Pancreas (tissue), 10 donors: ENCODE results near the gene SHROOM3. TPM values are rescaled to one million over a fixed set of nuclear protein-coding genes. Genes with fewer than 3 reads are reported as not detected.

Experiments
- ATAC-seq, 4 donors: fragments of 200-7000 bp; cut with Tn5 transposase; one replicate each; pipeline versions ENCODE4 v1.8.0 to v1.9.1; 2020; ENCODE audit warnings: mild to moderate bottlenecking in 4 of 4, moderate library complexity in 4 of 4
- DNase-seq, 6 donors: peaks; one replicate each; pipeline ENCODE4 v3.0.0-alpha.2; 2020
- FAIRE-seq: peaks from 2 replicates; lab custom pipeline; 2012; peaks lifted over from hg19 to GRCh38; lab: Jason Lieb, UNC
- H3K27ac ChIP-seq, 4 donors: fragments of 200-600 bp; sonication (generic); 1 replicate in 3 of 4; 2 replicates in 1 of 4; pipeline versions ENCODE4 v1.5.0 to v1.8.0; 2020
- H3K27me3 ChIP-seq, 4 donors: fragments of 200-600 bp; one replicate each; pipeline ENCODE4 v1.8.0; 2021
- H3K36me3 ChIP-seq, 3 donors: fragments of 200-600 bp; sonication (generic) in 1 of 3; one replicate each; pipeline versions ENCODE4 v1.5.0 to v1.8.0; 2020 to 2021
- H3K4me1 ChIP-seq, 3 donors: fragments of 200-600 bp; one replicate each; pipeline ENCODE4 v1.8.0; 2021
- H3K4me3 ChIP-seq, 4 donors: fragments of 200-600 bp; sonication (generic) in 2 of 4; one replicate each; pipeline versions ENCODE4 v1.5.0 to v1.8.0; 2020 to 2021
- H3K9me3 ChIP-seq, 4 donors: fragments of 200-600 bp; one replicate each; pipeline ENCODE4 v1.8.0; 2021
- CTCF ChIP-seq, 4 donors: fragments of 200-600 bp; sonication (generic) in 3 of 4; IDR thresholded peaks; one replicate each; pipeline versions ENCODE4 v1.5.0 to v1.8.0; 2021; ENCODE audit warnings: antibody characterized with exemption in 4 of 4
- WGBS, 2 donors: extraction: QIAGEN DNeasy Blood & Tissue Kit; methylation state at CpG; one replicate each; pipeline ENCODE4 v1.1.7; 2013; 5-methylcytosine and 5-hydroxymethylcytosine counted together
- intact Hi-C, 3 donors: fragments of 100-400 bp; cut with DNase I; formaldehyde crosslinking; loops; one replicate each; pipeline versions ENCODE4 v1.11.1 to v1.14.2; 2022
- polyA plus RNA-seq, 2 donors: library from polyadenylated mRNA; stranded (reverse); fragments of 200-250 nt; gene quantifications; one replicate each; pipeline ENCODE4 v1.2.3, GENCODE V29; 2013
- total RNA-seq, 6 donors: library from RNA; stranded (reverse); fragmentation: NEBNext Ultra II Directional in 4 of 6; extraction: Animal tissue kit (Norgen Biotek cat#: 25700) in 4 of 6; gene quantifications; one replicate each; pipeline versions ENCODE4 v1.2.1 to v1.2.4, GENCODE V29; 2021 to 2023
- donor health status: healthy with polysubstance abuse.
- donor health status: DM: no; HTN: no; CAD: no; lungs with moderate emphysema.
- donor health status: DM: no; HTN: no; CAD: no.
- donor health status: control.
- donor health status: control.
- donor health status: Bipolar disorder and iron deficiency.
- donor health status: DM: yes; HTN: yes; CAD: no.
- donor health status: DM: no; HTN: no; CAD: no.
- donor health status: DM: no; HTN: no; CAD: no.
- donor health status: DM: yes; HTN: yes; CAD: no.

SHROOM3 gene
- total and polyA plus RNA-seq, 8 donors, result 6.2 to 43.5 (median 17.1) TPM

DNA sequence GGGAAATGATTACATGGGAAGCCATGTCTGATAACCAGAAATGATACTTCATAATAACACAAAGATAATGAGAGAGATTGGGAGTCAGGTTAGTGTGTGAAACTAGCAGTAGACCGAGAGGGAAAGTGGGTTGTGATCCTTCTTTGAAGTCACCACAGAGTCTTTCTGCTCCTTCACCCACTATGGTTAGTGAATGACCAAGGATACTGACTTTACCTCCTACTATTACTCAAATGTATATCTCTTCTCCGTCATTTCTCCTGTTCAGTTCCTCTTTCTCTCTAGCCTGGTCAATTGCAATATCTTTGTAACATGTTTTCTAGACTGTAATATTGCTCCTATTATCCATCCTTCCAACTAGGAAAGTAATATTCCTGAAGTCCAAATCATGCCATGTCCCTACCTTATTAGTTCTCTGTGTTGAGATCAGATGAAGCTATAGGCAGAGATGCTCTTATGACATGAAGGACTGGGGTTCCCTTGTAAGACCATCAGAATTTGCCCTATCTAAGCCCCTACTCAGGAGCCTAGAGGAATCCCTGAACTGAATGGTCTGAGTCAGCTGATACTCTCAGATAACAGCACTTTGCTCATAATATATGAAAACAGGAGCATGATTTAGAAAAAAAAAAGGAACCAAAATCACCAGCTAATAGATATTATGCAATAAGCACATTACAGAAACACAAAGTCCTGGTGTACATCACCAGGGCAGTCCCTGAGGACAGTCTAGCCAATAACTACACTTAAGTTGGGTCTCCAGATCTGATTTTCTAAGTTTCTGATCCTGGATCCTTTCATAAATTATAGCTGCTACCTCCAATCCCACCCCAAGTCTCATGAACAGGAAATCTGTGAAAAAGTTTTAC lies 81.2 kb downstream of the SHROOM3 start:
- WGBS, 2 donors, result 68 to 86% methylated on average over 2 of the region's 2 CpGs
- no peaks in the 10 kb centered on the region for H3K9me3 ChIP-seq
- H3K4me3 ChIP-seq, result no peak overlapping the region
- peaks cover 0 to 12% (median 7%) of the 10 kb centered on the region in 3 donors for H3K4me1 ChIP-seq
- intact Hi-C loops, result no loop called here
- peak in 1 of 4 donors; percentile 9 for ATAC-seq
- TF ChIP-seq CTCF (IDR thresholded peaks at IDR 0.05), result no peak
- FAIRE-seq, result no peak
- no peaks in the 10 kb centered on the region for H3K27me3 ChIP-seq
- H3K36me3 ChIP-seq, result no peaks in the 10 kb centered on the region
- no peak overlapping the region for H3K27ac ChIP-seq
- DNase-seq, result no peak

GRCh38 chr4:76518241-76518640 lies 83.2 kb downstream of the SHROOM3 start:
- Histone ChIP-seq H3K36me3 (no peaks in the 10 kb centered on the region), H3K9me3 (no peaks in the 10 kb centered on the region), H3K4me1 (peaks cover 0 to 7% (median 3%) of the 10 kb centered on the region in 3 donors), H3K27me3 (no peaks in the 10 kb centered on the region), H3K27ac (no peak overlapping the region), H3K4me3 (no peak overlapping the region)
- no peak for ATAC-seq
- intact Hi-C loops, result no loop called here
- no peak for FAIRE-seq
- TF ChIP-seq CTCF (IDR thresholded peaks at IDR 0.05), result no peak
- no peak for DNase-seq
- WGBS, 2 donors, result 53 to 80% methylated on average over 1 of the region's 1 CpG

DNA sequence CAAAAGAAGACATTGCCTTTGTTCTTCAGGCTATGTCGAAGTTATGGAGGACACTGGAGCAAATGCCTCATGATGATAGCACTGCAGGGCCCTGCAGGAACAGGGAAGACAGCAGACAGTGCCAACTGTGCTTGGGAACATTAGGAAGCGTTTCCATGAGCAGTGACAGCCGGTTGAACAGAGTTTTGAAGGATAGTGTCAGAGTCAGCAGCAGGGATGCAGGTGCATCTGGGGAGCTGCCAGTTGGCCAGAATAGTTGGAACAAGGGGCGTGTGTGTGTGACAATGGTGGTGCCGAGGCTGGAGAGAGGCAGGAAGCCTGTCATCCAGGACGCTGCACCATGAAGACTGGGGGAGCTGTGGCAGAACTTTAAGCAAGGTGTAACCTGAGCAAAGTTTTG lies 88.6 kb downstream of the SHROOM3 start:
- no peaks in the 10 kb centered on the region for H3K9me3 ChIP-seq
- DNase-seq (no peak), FAIRE-seq (no peak), ATAC-seq (no peak)
- no peak overlapping the region for H3K4me3 ChIP-seq
- 62 to 71% methylated on average over 6 of the region's 6 CpGs for WGBS, 2 donors
- no peaks in the 10 kb centered on the region for H3K36me3 ChIP-seq
- H3K27ac ChIP-seq, result no peak overlapping the region
- no peaks in the 10 kb centered on the region for H3K27me3 ChIP-seq
- no peak for TF ChIP-seq CTCF (IDR thresholded peaks at IDR 0.05)
- H3K4me1 ChIP-seq, result peaks cover 9 to 18% (median 14%) of the 10 kb centered on the region in 3 donors
- intact Hi-C loops, result no loop called here

DNA sequence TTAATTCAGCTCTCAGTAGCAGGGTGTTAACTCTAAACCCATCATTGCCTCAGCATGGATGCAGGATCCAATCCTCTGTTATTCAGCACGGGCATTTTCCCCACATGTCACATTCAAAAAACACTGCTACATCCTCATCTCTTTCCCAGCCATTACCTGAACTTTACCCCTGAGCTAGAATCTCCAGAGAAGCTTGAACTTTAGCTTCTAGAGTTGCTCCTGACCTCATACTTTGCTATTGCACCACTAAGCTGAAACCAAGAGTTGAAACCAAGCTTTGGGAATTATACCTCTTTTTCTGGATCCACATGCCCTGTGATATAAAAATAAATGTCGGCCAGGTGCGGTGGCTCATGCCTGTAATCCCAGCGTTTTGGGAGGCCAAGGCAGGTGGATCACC lies 90.7 kb downstream of the SHROOM3 start:
- no peak overlapping the region for H3K4me3 ChIP-seq
- peak overlapping the region in 3 of 4 donors; percentile 32 to 81 (median 79) for H3K27ac ChIP-seq
- FAIRE-seq, result no peak
- peak in 1 of 4 donors; percentile 11 for ATAC-seq
- H3K27me3 ChIP-seq, result no peaks in the 10 kb centered on the region
- no peaks in the 10 kb centered on the region for H3K9me3 ChIP-seq
- no peak for TF ChIP-seq CTCF (IDR thresholded peaks at IDR 0.05)
- DNase-seq, result no peak
- 59 to 60% methylated on average over 4 of the region's 4 CpGs for WGBS, 2 donors
- H3K36me3 ChIP-seq, result no peaks in the 10 kb centered on the region
- intact Hi-C loops, result no loop called here
- peaks cover 9 to 18% (median 14%) of the 10 kb centered on the region in 3 donors for H3K4me1 ChIP-seq

- no peaks in the 10 kb centered on the region for H3K9me3 ChIP-seq
- intact Hi-C loops, result no loop called here
- no peak for TF ChIP-seq CTCF (IDR thresholded peaks at IDR 0.05)
- H3K27me3 ChIP-seq, result no peaks in the 10 kb centered on the region
- peaks cover 9 to 18% (median 14%) of the 10 kb centered on the region in 3 donors for H3K4me1 ChIP-seq
- H3K4me3 ChIP-seq, result peak overlapping the region in 1 of 4 donors; percentile 18
- H3K27ac ChIP-seq, result peak overlapping the region; percentile 32 to 81 (median 56)
- FAIRE-seq (peak; percentile 64), ATAC-seq (peak; percentile 97 to 99 (median 97)), DNase-seq (peak in 3 of 6 donors; percentile 49 to 58 (median 53))
- 7 to 8% methylated on average over 2 of the region's 2 CpGs for WGBS, 2 donors
- H3K36me3 ChIP-seq, result no peaks in the 10 kb centered on the region
Measured at GRCh38 chr4:76526585-76526990, 91.6 kb downstream of the SHROOM3 start.
